GM23338 (cell line): ENCODE measurements around the gene CAMTA1. TPM values are rescaled to one million over a fixed set of nuclear protein-coding genes. Genes with fewer than 3 reads are reported as not detected.
A peak's percentile ranks its signal among the peaks of the same experiment; 100 is the strongest.

Experiments used
- ATAC-seq: fragments of 200-7000 bp; cut with Tn5 transposase; 3 replicates; pipeline ENCODE4 v1.9.1; 2020
- DNase-seq: peaks from one replicate; pipeline ENCODE4 v3.0.0-alpha.2; 2015; ENCODE audit warnings: low spot score
- H2AFZ ChIP-seq: fragments of 200-600 bp; sonication (generic); 2 replicates; pipeline ENCODE4 v1.8.0; 2016; ENCODE audit warnings: antibody characterized with exemption, mild to moderate bottlenecking, moderate library complexity
- H3F3A ChIP-seq: fragments of 200-600 bp; sonication (generic); replicated peaks from 2 replicates; pipeline ENCODE4 v1.8.0; 2017; ENCODE audit warnings: antibody characterized with exemption, mixed run types, low read depth
- H3K27ac ChIP-seq: fragments of 200-600 bp; sonication (generic); 2 replicates; pipeline ENCODE4 v1.6.1; 2016; ENCODE audit warnings: low read depth
- H3K27me3 ChIP-seq: fragments of 200-600 bp; sonication (generic); 2 replicates; pipeline ENCODE4 v1.8.0; 2016; ENCODE audit warnings: mild to moderate bottlenecking, mixed run types, moderate library complexity; ENCODE audit not compliant: insufficient read depth
- H3K36me3 ChIP-seq: fragments of 200-600 bp; sonication (generic); 2 replicates; pipeline ENCODE4 v1.8.0; 2016; ENCODE audit warnings: mild to moderate bottlenecking; ENCODE audit not compliant: insufficient read depth
- H3K4me1 ChIP-seq: fragments of 200-600 bp; sonication (generic); 2 replicates; pipeline ENCODE4 v1.8.0; 2016; ENCODE audit warnings: mild to moderate bottlenecking, moderate library complexity; ENCODE audit not compliant: insufficient read depth
- H3K4me2 ChIP-seq: fragments of 200-600 bp; sonication (generic); 2 replicates; pipeline ENCODE4 v1.7.1; 2017; ENCODE audit warnings: mixed run types
- H3K4me3 ChIP-seq: fragments of 200-600 bp; sonication (generic); 2 replicates; pipeline ENCODE4 v1.6.1; 2016; ENCODE audit warnings: mixed run types
- H3K79me2 ChIP-seq: fragments of 200-600 bp; sonication (generic); replicated peaks from 2 replicates; pipeline ENCODE4 v1.8.0; 2017; ENCODE audit warnings: mild to moderate bottlenecking; ENCODE audit not compliant: insufficient read depth
- H3K9me2 ChIP-seq: fragments of 200-600 bp; sonication (generic); 2 replicates; pipeline ENCODE4 v1.8.0; 2017; ENCODE audit not compliant: insufficient read depth
- H4K20me1 ChIP-seq: fragments of 200-600 bp; sonication (generic); replicated peaks from 2 replicates; pipeline ENCODE4 v1.8.0; 2017; ENCODE audit warnings: mild to moderate bottlenecking; ENCODE audit not compliant: insufficient read depth
- H3K27ac Mint-ChIP-seq: 2 replicates; pipeline ENCODE4 v1.8.0; 2020; ENCODE audit warnings: inconsistent platforms, mild to moderate bottlenecking, moderate library complexity, mixed read lengths
- H3K27me3 Mint-ChIP-seq: 3 replicates; pipeline ENCODE4 v1.8.0; 2022; ENCODE audit warnings: low read depth, mild to moderate bottlenecking, moderate library complexity, mixed read lengths, inconsistent platforms; ENCODE audit not compliant: insufficient read depth, poor library complexity
- H3K36me3 Mint-ChIP-seq: 3 replicates; pipeline ENCODE4 v1.8.0; 2021; ENCODE audit warnings: low read depth, mild to moderate bottlenecking, inconsistent platforms, moderate library complexity, mixed read lengths
- H3K4me1 Mint-ChIP-seq: 3 replicates; pipeline ENCODE4 v1.8.0; 2020; ENCODE audit warnings: mild to moderate bottlenecking, inconsistent platforms, mixed read lengths
- H3K4me3 Mint-ChIP-seq: 3 replicates; pipeline ENCODE4 v1.8.0; 2021; ENCODE audit warnings: moderate library complexity, mild to moderate bottlenecking, inconsistent platforms, mixed read lengths
- H3K9me3 Mint-ChIP-seq: 3 replicates; pipeline ENCODE4 v1.8.0; 2020; ENCODE audit warnings: moderate library complexity, mild to moderate bottlenecking, inconsistent platforms, mixed read lengths
- STAT1 ChIP-seq: IDR thresholded peaks from one replicate; pipeline ENCODE4 v1.6.1; 2016; ENCODE audit warnings: antibody characterized with exemption; ENCODE audit not compliant: unreplicated experiment
- polyA plus RNA-seq: library from polyadenylated mRNA; unstranded; fragments of >200 nt; fragmentation: Nextera tagmentation; extraction: Ambion mirVana; gene quantifications from 2 replicates; pipeline ENCODE4 v1.2.1, GENCODE V29; 2016
- total RNA-seq: library from RNA; depleted of rRNA; stranded (reverse); fragments of >200 nt; shearing (Covaris generic); gene quantifications from 2 replicates; pipeline ENCODE4 v1.2.3, GENCODE V29; 2014
- TF ChIP-seq, protein P1 (sequence below): fragments of 250-450 bp; sonication (Bioruptor Pico); IDR thresholded peaks from 2 replicates; pipeline ENCODE4 v1.5.0; 2020; ENCODE audit warnings: mild to moderate bottlenecking, moderate library complexity
- TF ChIP-seq, protein P2 (sequence below), 2 experiments: fragments of 200-600 bp in 1 of 2; sonication (generic) in 1 of 2; conservative IDR thresholded peaks; 2 replicates each; pipeline versions ENCODE4 v1.5.1 to v1.6.1; 2016 to 2017; ENCODE audit warnings: antibody characterized with exemption in 2 of 2, low read depth in 2 of 2, mild to moderate bottlenecking in 2 of 2, moderate library complexity in 1 of 2

The CAMTA1 gene
- total and polyA plus RNA-seq, 2 experiments from 2014 or later, result 115 to 519 TPM

DNA sequence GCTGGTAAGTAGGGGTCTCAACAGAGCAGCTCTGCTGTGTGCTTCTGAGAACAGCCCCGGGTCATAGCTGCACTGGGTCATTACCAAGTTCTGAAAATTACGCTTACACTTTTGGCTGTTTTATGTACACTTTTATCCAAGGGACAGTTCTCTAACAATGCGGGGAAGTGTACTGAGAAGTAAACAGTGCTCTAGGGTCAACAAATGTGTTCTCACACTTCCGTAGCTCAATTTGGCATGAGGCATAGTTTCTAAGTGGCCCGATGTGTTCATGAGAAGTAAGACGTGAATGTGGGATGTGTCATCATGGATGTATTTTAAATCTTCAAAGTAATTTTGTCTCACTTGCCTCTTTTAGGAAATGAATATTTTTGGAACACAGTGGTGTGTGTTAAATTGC is 975.0 kb downstream of the CAMTA1 start (continued):
- TF ChIP-seq, protein P1, sequence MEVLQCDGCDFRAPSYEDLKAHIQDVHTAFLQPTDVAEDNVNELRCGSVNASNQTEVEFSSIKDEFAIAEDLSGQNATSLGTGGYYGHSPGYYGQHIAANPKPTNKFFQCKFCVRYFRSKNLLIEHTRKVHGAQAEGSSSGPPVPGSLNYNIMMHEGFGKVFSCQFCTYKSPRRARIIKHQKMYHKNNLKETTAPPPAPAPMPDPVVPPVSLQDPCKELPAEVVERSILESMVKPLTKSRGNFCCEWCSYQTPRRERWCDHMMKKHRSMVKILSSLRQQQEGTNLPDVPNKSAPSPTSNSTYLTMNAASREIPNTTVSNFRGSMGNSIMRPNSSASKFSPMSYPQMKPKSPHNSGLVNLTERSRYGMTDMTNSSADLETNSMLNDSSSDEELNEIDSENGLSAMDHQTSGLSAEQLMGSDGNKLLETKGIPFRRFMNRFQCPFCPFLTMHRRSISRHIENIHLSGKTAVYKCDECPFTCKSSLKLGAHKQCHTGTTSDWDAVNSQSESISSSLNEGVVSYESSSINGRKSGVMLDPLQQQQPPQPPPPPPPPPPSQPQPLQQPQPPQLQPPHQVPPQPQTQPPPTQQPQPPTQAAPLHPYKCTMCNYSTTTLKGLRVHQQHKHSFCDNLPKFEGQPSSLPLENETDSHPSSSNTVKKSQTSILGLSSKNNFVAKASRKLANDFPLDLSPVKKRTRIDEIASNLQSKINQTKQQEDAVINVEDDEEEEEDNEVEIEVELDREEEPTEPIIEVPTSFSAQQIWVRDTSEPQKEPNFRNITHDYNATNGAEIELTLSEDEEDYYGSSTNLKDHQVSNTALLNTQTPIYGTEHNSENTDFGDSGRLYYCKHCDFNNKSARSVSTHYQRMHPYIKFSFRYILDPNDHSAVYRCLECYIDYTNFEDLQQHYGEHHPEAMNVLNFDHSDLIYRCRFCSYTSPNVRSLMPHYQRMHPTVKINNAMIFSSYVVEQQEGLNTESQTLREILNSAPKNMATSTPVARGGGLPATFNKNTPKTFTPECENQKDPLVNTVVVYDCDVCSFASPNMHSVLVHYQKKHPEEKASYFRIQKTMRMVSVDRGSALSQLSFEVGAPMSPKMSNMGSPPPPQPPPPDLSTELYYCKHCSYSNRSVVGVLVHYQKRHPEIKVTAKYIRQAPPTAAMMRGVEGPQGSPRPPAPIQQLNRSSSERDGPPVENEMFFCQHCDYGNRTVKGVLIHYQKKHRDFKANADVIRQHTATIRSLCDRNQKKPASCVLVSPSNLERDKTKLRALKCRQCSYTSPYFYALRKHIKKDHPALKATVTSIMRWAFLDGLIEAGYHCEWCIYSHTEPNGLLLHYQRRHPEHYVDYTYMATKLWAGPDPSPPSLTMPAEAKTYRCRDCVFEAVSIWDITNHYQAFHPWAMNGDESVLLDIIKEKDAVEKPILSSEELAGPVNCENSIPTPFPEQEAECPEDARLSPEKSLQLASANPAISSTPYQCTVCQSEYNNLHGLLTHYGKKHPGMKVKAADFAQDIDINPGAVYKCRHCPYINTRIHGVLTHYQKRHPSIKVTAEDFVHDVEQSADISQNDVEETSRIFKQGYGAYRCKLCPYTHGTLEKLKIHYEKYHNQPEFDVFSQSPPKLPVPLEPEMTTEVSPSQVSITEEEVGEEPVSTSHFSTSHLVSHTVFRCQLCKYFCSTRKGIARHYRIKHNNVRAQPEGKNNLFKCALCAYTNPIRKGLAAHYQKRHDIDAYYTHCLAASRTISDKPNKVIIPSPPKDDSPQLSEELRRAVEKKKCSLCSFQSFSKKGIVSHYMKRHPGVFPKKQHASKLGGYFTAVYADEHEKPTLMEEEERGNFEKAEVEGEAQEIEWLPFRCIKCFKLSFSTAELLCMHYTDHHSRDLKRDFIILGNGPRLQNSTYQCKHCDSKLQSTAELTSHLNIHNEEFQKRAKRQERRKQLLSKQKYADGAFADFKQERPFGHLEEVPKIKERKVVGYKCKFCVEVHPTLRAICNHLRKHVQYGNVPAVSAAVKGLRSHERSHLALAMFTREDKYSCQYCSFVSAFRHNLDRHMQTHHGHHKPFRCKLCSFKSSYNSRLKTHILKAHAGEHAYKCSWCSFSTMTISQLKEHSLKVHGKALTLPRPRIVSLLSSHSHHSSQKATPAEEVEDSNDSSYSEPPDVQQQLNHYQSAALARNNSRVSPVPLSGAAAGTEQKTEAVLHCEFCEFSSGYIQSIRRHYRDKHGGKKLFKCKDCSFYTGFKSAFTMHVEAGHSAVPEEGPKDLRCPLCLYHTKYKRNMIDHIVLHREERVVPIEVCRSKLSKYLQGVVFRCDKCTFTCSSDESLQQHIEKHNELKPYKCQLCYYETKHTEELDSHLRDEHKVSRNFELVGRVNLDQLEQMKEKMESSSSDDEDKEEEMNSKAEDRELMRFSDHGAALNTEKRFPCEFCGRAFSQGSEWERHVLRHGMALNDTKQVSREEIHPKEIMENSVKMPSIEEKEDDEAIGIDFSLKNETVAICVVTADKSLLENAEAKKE (CRISPR knock-in tag), result no peak

DNA sequence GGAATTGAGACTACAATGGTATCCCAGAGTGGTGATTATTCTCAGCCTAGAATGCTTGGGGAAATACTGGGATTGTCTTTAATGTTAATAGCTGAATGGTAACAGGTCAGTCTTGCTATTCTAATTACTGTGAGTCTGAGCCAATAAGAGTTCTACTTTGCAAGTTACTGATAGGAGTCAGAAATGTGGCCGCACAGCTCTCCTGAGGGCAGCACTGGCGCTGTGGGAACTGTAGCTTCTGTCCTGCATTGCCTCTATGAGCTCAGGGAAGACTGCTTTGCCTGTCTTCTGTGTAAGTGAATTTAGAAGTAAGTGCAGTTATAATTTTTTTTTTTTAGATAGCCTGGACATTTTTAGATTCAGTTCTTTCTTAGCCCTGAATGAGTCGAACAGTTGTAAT is 975.8 kb downstream of the CAMTA1 start:
- Histone ChIP-seq H3K9me2 (no peaks in the 10 kb centered on the region), H3K4me3 (no peak overlapping the region), H3K36me3 (no peaks in the 10 kb centered on the region), H4K20me1 (no peaks in the 10 kb centered on the region), H3K4me2 (no peak overlapping the region), H3K4me1 (peaks cover 2% of the 10 kb centered on the region), H3K27me3 (no peaks in the 10 kb centered on the region), H2AFZ (no peak overlapping the region), H3K79me2 (no peaks in the 10 kb centered on the region), H3K27ac (no peak overlapping the region), H3F3A (no peaks in the 10 kb centered on the region)
- Mint-ChIP-seq H3K9me3 (no peaks in the 10 kb centered on the region), H3K36me3 (no peaks in the 10 kb centered on the region), H3K27me3 (no peaks in the 10 kb centered on the region), H3K4me1 (peaks cover 2% of the 10 kb centered on the region; the same call in 1 of the 3 replicates), H3K27ac (no peak overlapping the region), H3K4me3 (no peak overlapping the region)
- DNase-seq (peak; percentile 18), ATAC-seq (no peak; the same call in 2 of the 3 replicates)
- no peak for TF ChIP-seq STAT1
- TF ChIP-seq, protein P1 (CRISPR knock-in tag), result no peak
- TF ChIP-seq, protein P2, sequence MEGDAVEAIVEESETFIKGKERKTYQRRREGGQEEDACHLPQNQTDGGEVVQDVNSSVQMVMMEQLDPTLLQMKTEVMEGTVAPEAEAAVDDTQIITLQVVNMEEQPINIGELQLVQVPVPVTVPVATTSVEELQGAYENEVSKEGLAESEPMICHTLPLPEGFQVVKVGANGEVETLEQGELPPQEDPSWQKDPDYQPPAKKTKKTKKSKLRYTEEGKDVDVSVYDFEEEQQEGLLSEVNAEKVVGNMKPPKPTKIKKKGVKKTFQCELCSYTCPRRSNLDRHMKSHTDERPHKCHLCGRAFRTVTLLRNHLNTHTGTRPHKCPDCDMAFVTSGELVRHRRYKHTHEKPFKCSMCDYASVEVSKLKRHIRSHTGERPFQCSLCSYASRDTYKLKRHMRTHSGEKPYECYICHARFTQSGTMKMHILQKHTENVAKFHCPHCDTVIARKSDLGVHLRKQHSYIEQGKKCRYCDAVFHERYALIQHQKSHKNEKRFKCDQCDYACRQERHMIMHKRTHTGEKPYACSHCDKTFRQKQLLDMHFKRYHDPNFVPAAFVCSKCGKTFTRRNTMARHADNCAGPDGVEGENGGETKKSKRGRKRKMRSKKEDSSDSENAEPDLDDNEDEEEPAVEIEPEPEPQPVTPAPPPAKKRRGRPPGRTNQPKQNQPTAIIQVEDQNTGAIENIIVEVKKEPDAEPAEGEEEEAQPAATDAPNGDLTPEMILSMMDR (conservative IDR thresholded peaks at IDR 0.05; ENCODE audit: low read depth in 2 of 2), result no peak
